Measurements from ENCODE around the gene CDNF. TPM values are rescaled to one million over a fixed set of nuclear protein-coding genes. Genes with fewer than 3 reads are reported as not detected.

The CDNF gene
- total RNA-seq, 1 donor from 2014 or later = 1.0 TPM

- no peaks in the 10 kb centered on the region for H3K4me1 Mint-ChIP-seq (ENCODE audit: unreplicated experiment)
- no peak for TF ChIP-seq CTCF (IDR thresholded peaks at IDR 0.05)
- no peak for DNase-seq (ENCODE audit: extremely low spot score, unreplicated experiment)
- H3K4me3 Mint-ChIP-seq (ENCODE audit: unreplicated experiment) = no peak overlapping the region
- H3K9me3 Mint-ChIP-seq (ENCODE audit: unreplicated experiment) = no peaks in the 10 kb centered on the region
- peaks cover 2% of the 10 kb centered on the region for H3K36me3 Mint-ChIP-seq (ENCODE audit: unreplicated experiment)
- H3K27me3 Mint-ChIP-seq (ENCODE audit: unreplicated experiment) = peaks cover 35% of the 10 kb centered on the region
- no peak overlapping the region for H3K27ac Mint-ChIP-seq (ENCODE audit: unreplicated experiment)
Observed at GRCh38 chr10:14800397-14800796, 37.4 kb downstream of the CDNF start.

GRCh38 chr10:14798636-14799035 is 39.2 kb downstream of the CDNF start:
- Mint-ChIP-seq H3K4me3 (ENCODE audit: unreplicated experiment) (no peak overlapping the region), H3K4me1 (ENCODE audit: unreplicated experiment) (no peaks in the 10 kb centered on the region), H3K27ac (ENCODE audit: unreplicated experiment) (no peak overlapping the region), H3K36me3 (ENCODE audit: unreplicated experiment) (peaks cover 2% of the 10 kb centered on the region), H3K27me3 (ENCODE audit: unreplicated experiment) (peaks cover 35% of the 10 kb centered on the region), H3K9me3 (ENCODE audit: unreplicated experiment) (no peaks in the 10 kb centered on the region)
- no peak for TF ChIP-seq CTCF (IDR thresholded peaks at IDR 0.05)
- DNase-seq (ENCODE audit: extremely low spot score, unreplicated experiment) = no peak

- no peak for DNase-seq (ENCODE audit: extremely low spot score, unreplicated experiment)
- Mint-ChIP-seq H3K4me3 (ENCODE audit: unreplicated experiment) (no peak overlapping the region), H3K9me3 (ENCODE audit: unreplicated experiment) (peaks cover 8% of the 10 kb centered on the region), H3K36me3 (ENCODE audit: unreplicated experiment) (no peaks in the 10 kb centered on the region), H3K4me1 (ENCODE audit: unreplicated experiment) (no peaks in the 10 kb centered on the region), H3K27ac (ENCODE audit: unreplicated experiment) (no peak overlapping the region), H3K27me3 (ENCODE audit: unreplicated experiment) (peaks cover 3% of the 10 kb centered on the region)
- no peak for TF ChIP-seq CTCF (IDR thresholded peaks at IDR 0.05)
Observed at GRCh38 chr10:14787938-14788337, 49.9 kb downstream of the CDNF start.

- DNase-seq (ENCODE audit: extremely low spot score, unreplicated experiment) = no peak
- H3K4me1 Mint-ChIP-seq (ENCODE audit: unreplicated experiment) = no peaks in the 10 kb centered on the region
- H3K36me3 Mint-ChIP-seq (ENCODE audit: unreplicated experiment) = no peaks in the 10 kb centered on the region
- no peaks in the 10 kb centered on the region for H3K27me3 Mint-ChIP-seq (ENCODE audit: unreplicated experiment)
- H3K9me3 Mint-ChIP-seq (ENCODE audit: unreplicated experiment) = peaks cover 8% of the 10 kb centered on the region
- TF ChIP-seq CTCF (IDR thresholded peaks at IDR 0.05) = no peak
- no peak overlapping the region for H3K4me3 Mint-ChIP-seq (ENCODE audit: unreplicated experiment)
- no peak overlapping the region for H3K27ac Mint-ChIP-seq (ENCODE audit: unreplicated experiment)
Observed at GRCh38 chr10:14784459-14785055, 53.3 kb downstream of the CDNF start.

GRCh38 chr10:14782691-14783363 is 55.0 kb downstream of the CDNF start:
- Mint-ChIP-seq H3K4me3 (ENCODE audit: unreplicated experiment) (no peak overlapping the region), H3K9me3 (ENCODE audit: unreplicated experiment) (peaks cover 8% of the 10 kb centered on the region), H3K36me3 (ENCODE audit: unreplicated experiment) (no peaks in the 10 kb centered on the region), H3K27me3 (ENCODE audit: unreplicated experiment) (no peaks in the 10 kb centered on the region), H3K4me1 (ENCODE audit: unreplicated experiment) (peaks cover 11% of the 10 kb centered on the region), H3K27ac (ENCODE audit: unreplicated experiment) (no peak overlapping the region)
- TF ChIP-seq CTCF (IDR thresholded peaks at IDR 0.05) = no peak
- DNase-seq (ENCODE audit: extremely low spot score, unreplicated experiment) = no peak
